Measurements from ENCODE around the gene IL34. TPM values are rescaled to one million over a fixed set of nuclear protein-coding genes. Genes with fewer than 3 reads are reported as not detected.

The IL34 gene
- polyA plus RNA-seq, 1 experiment, result 3.0 TPM

- no peak for DNase-seq (ENCODE audit: low read depth, low spot score)
- CTCF ChIA-PET, result interaction anchor here (1.3 kb wide), 1 partner anchor 16 kb away, joined by 3 read pairs; no protein-coding TSS in a partner anchor
- Histone ChIP-seq H3K27ac (ENCODE audit: low read depth, low read length) (no peak overlapping the region), H3K27me3 (ENCODE audit: control insufficient read depth, insufficient read depth, low read length) (no peaks in the 10 kb centered on the region), H3K9me3 (ENCODE audit: control insufficient read depth, insufficient read depth, low read length) (no peaks in the 10 kb centered on the region; the same call in 1 of the 2 replicates), H3K4me3 (ENCODE audit: low read depth, low read length) (no peak overlapping the region)
- TF ChIP-seq CTCF (IDR thresholded peaks at IDR 0.05; ENCODE audit: low read depth, low read length), result no peak
- POLR2A ChIA-PET, result interaction anchor here (0.6 kb wide), 1 partner anchor 112 kb away, joined by 3 read pairs; no protein-coding TSS in a partner anchor
Observed at GRCh38 chr16:70658921-70659320, 12.6 kb downstream of the IL34 start.

GRCh38 chr16:70659546-70659945 lies 13.2 kb downstream of the IL34 start:
- DNase-seq (ENCODE audit: low read depth, low spot score), result no peak
- no peak overlapping the region for H3K27ac ChIP-seq (ENCODE audit: low read depth, low read length)
- no peak overlapping the region for H3K4me3 ChIP-seq (ENCODE audit: low read depth, low read length)
- CTCF ChIA-PET, result interaction anchor here (1.0 to 1.3 kb wide), 3 partner anchors 16 to 112 kb away, joined by 3 to 8 read pairs (median 4); no protein-coding TSS in a partner anchor
- H3K9me3 ChIP-seq (ENCODE audit: control insufficient read depth, insufficient read depth, low read length), result no peaks in the 10 kb centered on the region; the same call in 1 of the 2 replicates
- POLR2A ChIA-PET, result no interaction called here
- no peaks in the 10 kb centered on the region for H3K27me3 ChIP-seq (ENCODE audit: control insufficient read depth, insufficient read depth, low read length)
- TF ChIP-seq CTCF (IDR thresholded peaks at IDR 0.05; ENCODE audit: low read depth, low read length), result no peak

- no peaks in the 10 kb centered on the region for H3K27me3 ChIP-seq (ENCODE audit: control insufficient read depth, insufficient read depth, low read length)
- H3K4me3 ChIP-seq (ENCODE audit: low read depth, low read length), result no peak overlapping the region
- CTCF ChIA-PET, result interaction anchor here (1.0 to 1.3 kb wide), 3 partner anchors 15 to 111 kb away, joined by 3 to 8 read pairs (median 4); no protein-coding TSS in a partner anchor
- H3K27ac ChIP-seq (ENCODE audit: low read depth, low read length), result no peak overlapping the region
- DNase-seq (ENCODE audit: low read depth, low spot score), result no peak
- TF ChIP-seq CTCF (IDR thresholded peaks at IDR 0.05; ENCODE audit: low read depth, low read length), result no peak
- POLR2A ChIA-PET, result interaction anchor here (0.6 to 0.7 kb wide), 2 partner anchors 91 to 101 kb away, joined by 3 to 5 read pairs; no protein-coding TSS in a partner anchor
- H3K9me3 ChIP-seq (ENCODE audit: control insufficient read depth, insufficient read depth, low read length), result no peaks in the 10 kb centered on the region; the same call in 1 of the 2 replicates
Observed at GRCh38 chr16:70659953-70660671, 13.8 kb downstream of the IL34 start.

GRCh38 chr16:70660672-70661350 lies 14.5 kb downstream of the IL34 start:
- TF ChIP-seq CTCF (IDR thresholded peaks at IDR 0.05; ENCODE audit: low read depth, low read length), result no peak
- H3K27me3 ChIP-seq (ENCODE audit: control insufficient read depth, insufficient read depth, low read length), result no peaks in the 10 kb centered on the region
- POLR2A ChIA-PET, result interaction anchor here (0.6 kb wide), 1 partner anchor 100 kb away, joined by 3 read pairs; no protein-coding TSS in a partner anchor
- CTCF ChIA-PET, result no interaction called here
- no peak for DNase-seq (ENCODE audit: low read depth, low spot score)
- H3K4me3 ChIP-seq (ENCODE audit: low read depth, low read length), result no peak overlapping the region
- no peak overlapping the region for H3K27ac ChIP-seq (ENCODE audit: low read depth, low read length)
- H3K9me3 ChIP-seq (ENCODE audit: control insufficient read depth, insufficient read depth, low read length), result no peaks in the 10 kb centered on the region; the same call in 1 of the 2 replicates
